ENCODE data around the gene CNNM1. TPM values are rescaled to one million over a fixed set of nuclear protein-coding genes. Genes with fewer than 3 reads are reported as not detected.

CNNM1 gene
- total RNA-seq, 1 experiment from 2014 or later = 0.90 TPM

GRCh38 chr10:99399664-99400063 lies 70.5 kb downstream of the CNNM1 start:
- Mint-ChIP-seq H3K27ac (no peak overlapping the region), H3K27me3 (ENCODE audit: low read depth) (no peaks in the 10 kb centered on the region), H3K36me3 (peaks cover 47% of the 10 kb centered on the region), H3K9me3 (no peaks in the 10 kb centered on the region), H3K4me3 (no peak overlapping the region), H3K4me1 (peaks cover 19% of the 10 kb centered on the region)
- DNase-seq (ENCODE audit: low spot score) (no peak), ATAC-seq (no peak)
- TF ChIP-seq ZNF416 (CRISPR knock-in tag; IDR thresholded peaks at IDR 0.05) = no peak
- no peak for TF ChIP-seq ZNF671 (CRISPR knock-in tag; IDR thresholded peaks at IDR 0.05)
- no peak for TF ChIP-seq ARID4B (CRISPR knock-in tag; IDR thresholded peaks at IDR 0.05; ENCODE audit: borderline replicate concordance)
- TF ChIP-seq SOX15 (CRISPR knock-in tag; IDR thresholded peaks at IDR 0.05) = no peak
- TF ChIP-seq PRRX2 (CRISPR knock-in tag; IDR thresholded peaks at IDR 0.05) = no peak
- TF ChIP-seq ZNF232 (CRISPR knock-in tag; IDR thresholded peaks at IDR 0.05) = no peak
- no peak for TF ChIP-seq USF1 (CRISPR knock-in tag; IDR thresholded peaks at IDR 0.05)
- TF ChIP-seq FOXP1 (CRISPR knock-in tag; IDR thresholded peaks at IDR 0.05; ENCODE audit: borderline replicate concordance) = no peak
- TF ChIP-seq NR2C2 (CRISPR knock-in tag; IDR thresholded peaks at IDR 0.05) = no peak
- no peak for TF ChIP-seq SP1 (CRISPR knock-in tag; conservative IDR thresholded peaks at IDR 0.05)
- TF ChIP-seq ZNF138 (CRISPR knock-in tag; conservative IDR thresholded peaks at IDR 0.05) = no peak
- ChIA-PET CTCF (no interaction called here), POLR2A (no interaction called here)

GRCh38 chr10:99403674-99404073 lies 74.5 kb downstream of the CNNM1 start:
- Mint-ChIP-seq H3K4me3 (no peak overlapping the region), H3K36me3 (peaks cover 62% of the 10 kb centered on the region), H3K4me1 (no peaks in the 10 kb centered on the region), H3K27me3 (ENCODE audit: low read depth) (no peaks in the 10 kb centered on the region), H3K27ac (no peak overlapping the region), H3K9me3 (no peaks in the 10 kb centered on the region)
- CTCF ChIA-PET = interaction anchor here (1.3 to 1.5 kb wide), 2 partner anchors 11 to 32 kb away, joined by 3 to 5 read pairs; no protein-coding TSS in a partner anchor
- TF ChIP-seq NR1H2 (CRISPR knock-in tag; IDR thresholded peaks at IDR 0.05) = no peak
- no peak for TF ChIP-seq ZNF317 (CRISPR knock-in tag; IDR thresholded peaks at IDR 0.05; ENCODE audit: borderline replicate concordance, low read depth)
- no peak for TF ChIP-seq ATF2 (CRISPR knock-in tag; IDR thresholded peaks at IDR 0.05; ENCODE audit: borderline replicate concordance, low read depth)
- TF ChIP-seq TEAD1 (CRISPR knock-in tag; IDR thresholded peaks at IDR 0.05) = no peak
- no peak for TF ChIP-seq ZNF416 (CRISPR knock-in tag; IDR thresholded peaks at IDR 0.05)
- no peak for TF ChIP-seq PREB (CRISPR knock-in tag; IDR thresholded peaks at IDR 0.05; ENCODE audit: borderline replicate concordance)
- TF ChIP-seq MAX (CRISPR knock-in tag; IDR thresholded peaks at IDR 0.05) = no peak
- TF ChIP-seq IRF2 (CRISPR knock-in tag; IDR thresholded peaks at IDR 0.05; ENCODE audit: borderline replicate concordance, low read depth) = no peak
- ATAC-seq (no peak), DNase-seq (ENCODE audit: low spot score) (no peak)
- POLR2A ChIA-PET = interaction anchor here (0.6 kb wide), 1 partner anchor 1011 kb away, joined by 3 read pairs; no protein-coding TSS in a partner anchor
